GM18861 (cell line): ENCODE results near the gene NPAP1.
"Not testable (repeated sequence)": the region's sequence is repeated elsewhere in the genome, so short reads cannot be mapped to it uniquely, and the experiment has no call there.

ENCODE experiments used
- ATAC-seq: cut with Tn5 transposase; IDR thresholded peaks from one replicate; pipeline ENCODE4 v1.9.1; 2021; ENCODE audit not compliant: unreplicated experiment

NPAP1 gene

GRCh38 chr15:24675332-24676144 is at the start of gene NPAP1:
Gene NPAP1, plus strand, starts transcription at chr15:24675775. Its CDS starts 93 bp downstream, at chr15:24675868.
- no peak for ATAC-seq

DNA sequence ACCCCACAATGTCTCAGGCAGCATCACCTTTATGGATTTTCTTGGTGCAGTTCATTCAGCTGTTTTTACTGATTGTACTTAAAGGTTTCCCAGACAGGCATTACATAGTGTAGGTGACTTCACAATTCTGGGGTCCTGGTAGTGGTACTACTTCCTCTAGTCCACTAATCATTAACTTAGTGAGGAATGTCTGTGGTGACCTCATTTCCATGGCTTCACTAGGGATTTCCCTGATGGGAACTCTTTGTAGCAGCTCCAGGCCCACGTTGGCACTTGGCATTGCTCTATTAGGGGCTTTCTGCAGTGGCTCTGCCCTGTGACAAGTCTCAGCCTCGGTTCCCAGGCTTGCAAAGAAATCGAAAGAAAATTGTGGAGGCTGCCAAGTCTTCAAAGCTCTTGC is 48.1 kb upstream of the NPAP1 start:
- ATAC-seq, result no peak

GRCh38 chr15:24633082-24633481 is 42.5 kb upstream of the NPAP1 start:
- ATAC-seq, result no peak

DNA sequence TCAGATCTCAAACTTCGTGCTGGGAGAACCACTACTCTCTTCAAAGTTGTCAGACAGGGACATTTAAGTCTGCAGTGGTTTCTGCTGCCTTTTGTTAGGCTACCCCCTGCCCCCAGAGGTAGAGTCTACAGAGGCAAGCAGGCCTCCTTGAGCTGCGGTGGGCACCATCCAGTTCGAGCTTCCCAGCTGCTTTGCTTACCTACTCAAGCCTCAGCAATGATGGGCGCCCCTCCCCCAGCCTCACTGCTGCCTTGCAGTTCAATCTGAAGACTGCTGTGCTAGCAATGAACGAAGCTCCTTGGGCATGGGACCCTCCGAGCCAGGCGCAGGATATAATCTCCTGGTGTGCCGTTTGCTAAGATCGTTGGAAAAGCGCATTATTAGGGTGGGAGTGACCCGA is 36.2 kb upstream of the NPAP1 start:
- ATAC-seq, result not testable (repeated sequence)

GRCh38 chr15:24645627-24646026 is 29.9 kb upstream of the NPAP1 start:
- ATAC-seq, result no peak

DNA sequence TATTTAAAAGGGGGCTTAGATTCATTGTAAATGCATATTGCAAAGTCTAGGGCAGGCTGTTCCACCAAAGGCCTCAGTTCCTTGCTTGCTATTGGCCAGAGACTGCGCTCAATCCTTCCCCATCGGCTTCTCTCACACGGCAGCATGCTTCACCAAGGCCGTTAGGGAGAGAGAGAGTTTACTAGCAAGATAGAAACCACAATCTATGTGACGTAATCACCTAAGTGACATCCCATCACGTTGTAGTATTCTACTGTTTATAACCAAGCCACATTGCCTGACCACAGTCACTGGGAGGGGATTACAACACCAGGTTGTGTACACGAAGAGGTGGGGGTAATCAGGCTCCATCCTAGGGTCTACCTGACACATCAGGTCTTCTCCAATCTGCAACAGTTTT is 16.0 kb upstream of the NPAP1 start:
- no peak for ATAC-seq

- no peak for ATAC-seq
These were observed 12.6 kb upstream of the NPAP1 start for GRCh38 chr15:24662991-24663390.

DNA sequence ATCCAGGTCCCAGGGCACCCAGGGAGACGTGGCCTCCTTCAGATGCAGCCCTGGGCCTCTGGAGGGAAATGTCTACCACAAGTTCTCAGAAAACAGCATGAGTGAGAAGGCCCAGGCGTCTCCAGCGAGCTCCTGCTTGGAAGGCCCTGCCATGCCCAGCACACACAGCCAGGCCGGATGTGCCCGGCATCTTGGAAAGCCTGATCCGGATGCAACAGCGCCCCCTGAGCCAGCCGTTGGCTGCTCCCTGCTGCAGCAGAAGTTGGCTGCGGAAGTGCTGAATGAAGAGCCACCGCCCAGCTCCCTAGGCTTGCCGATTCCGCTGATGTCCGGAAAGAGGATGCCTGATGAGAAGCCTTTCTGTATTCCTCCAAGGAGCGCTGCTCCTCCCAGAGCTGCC is 856 bp downstream of the NPAP1 start:
- ATAC-seq, result no peak

DNA sequence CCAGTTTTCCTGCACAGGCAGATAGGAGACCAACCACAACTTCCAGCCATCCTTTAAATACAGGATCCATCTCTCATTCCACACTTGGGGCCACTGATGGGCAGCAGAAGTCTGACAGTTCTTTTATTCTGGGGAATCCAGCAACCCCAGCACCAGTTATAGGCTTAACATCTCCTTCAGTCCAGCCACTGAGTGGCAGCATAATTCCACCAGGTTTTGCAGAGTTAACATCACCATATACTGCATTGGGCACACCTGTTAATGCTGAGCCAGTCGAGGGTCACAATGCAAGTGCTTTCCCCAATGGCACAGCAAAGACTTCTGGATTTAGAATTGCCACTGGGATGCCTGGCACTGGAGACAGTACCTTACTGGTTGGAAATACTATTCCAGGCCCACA is 2.9 kb downstream of the NPAP1 start:
- ATAC-seq, result no peak

GRCh38 chr15:24682002-24682401 is 6.4 kb downstream of the NPAP1 start:
- ATAC-seq, result no peak

GRCh38 chr15:24682905-24683304 is 7.3 kb downstream of the NPAP1 start:
- ATAC-seq, result not testable (repeated sequence)

DNA sequence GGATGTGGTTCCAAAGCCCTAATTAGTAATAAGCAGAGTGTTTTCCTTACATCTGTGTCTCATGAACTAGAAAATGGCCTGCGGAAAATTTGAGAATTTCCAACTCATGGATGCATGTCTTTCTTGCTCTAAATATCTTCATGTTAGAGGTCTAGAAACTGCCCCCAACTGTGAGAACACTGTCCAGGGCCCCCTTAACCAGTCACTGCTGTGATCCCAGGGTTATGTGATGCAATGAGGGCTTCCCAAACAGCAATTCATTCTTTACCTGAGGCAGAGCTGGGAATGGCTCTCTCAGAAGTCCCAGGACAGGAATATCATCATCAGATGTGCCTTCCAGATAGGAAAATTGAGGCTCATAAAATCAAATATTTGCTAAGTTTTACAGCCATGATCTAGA is 8.2 kb downstream of the NPAP1 start:
- ATAC-seq, result no peak

- ATAC-seq, result no peak
These were observed 8.7 kb downstream of the NPAP1 start for GRCh38 chr15:24684313-24684712.

DNA sequence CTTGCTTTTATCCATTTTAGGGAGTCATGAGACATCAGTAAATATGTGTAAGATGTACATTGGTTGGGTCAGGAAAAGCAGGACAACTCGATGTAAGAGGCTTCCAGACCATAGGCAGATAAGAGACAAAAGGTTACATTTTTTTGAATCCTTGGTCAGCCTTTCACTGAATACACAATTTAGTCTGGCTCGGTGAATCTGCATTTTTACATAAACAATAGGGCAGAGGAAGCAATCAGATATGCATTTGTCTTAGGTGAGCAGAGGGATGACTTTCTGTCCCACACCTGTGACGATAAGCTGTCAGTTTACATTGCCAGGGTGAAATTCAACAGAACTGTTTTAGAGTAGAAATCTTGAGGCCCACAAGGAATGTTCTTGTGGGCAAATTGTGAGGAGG is 20.6 kb downstream of the NPAP1 start:
- no peak for ATAC-seq

DNA sequence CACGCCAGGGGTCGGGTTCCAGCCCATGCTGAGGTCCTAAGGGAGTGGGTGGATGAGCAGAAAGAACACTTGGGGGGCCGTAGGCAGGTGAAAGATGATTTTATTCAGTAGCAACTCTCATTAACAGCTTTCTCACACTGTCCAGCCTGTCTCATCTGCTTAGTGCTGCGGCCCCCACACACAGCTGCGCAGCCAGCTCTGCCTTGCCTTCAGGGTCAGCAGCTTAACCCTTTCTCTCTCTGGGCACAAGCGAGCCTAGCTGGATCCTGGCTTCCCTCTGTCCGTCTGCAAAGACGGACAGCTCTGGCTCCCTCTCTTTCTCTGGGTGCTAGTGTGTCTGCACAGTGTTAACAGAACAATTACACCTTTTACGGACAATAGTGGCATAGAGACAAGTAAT is 21.3 kb downstream of the NPAP1 start:
- no peak for ATAC-seq

GRCh38 chr15:24718289-24719082 is 42.9 kb downstream of the NPAP1 start:
- ATAC-seq, result no peak

- no peak for ATAC-seq
These were observed 54.2 kb downstream of the NPAP1 start for GRCh38 chr15:24729760-24730159.
